Activated CD8-positive, alpha-beta T cell treated with anti-CD3 and anti-CD28 coated beads for 36 hours (primary cell): Measurements from ENCODE around the gene SRP54. TPM values are rescaled to one million over a fixed set of nuclear protein-coding genes. Genes with fewer than 3 reads are reported as not detected.

Experiments used
- ATAC-seq: fragments of 200-7000 bp; cut with Tn5 transposase; one replicate; pipeline ENCODE4 v1.10.0; 2021; ENCODE audit warnings: mild to moderate bottlenecking, moderate library complexity
- CTCF ChIA-PET: fragments of 350-600 bp; sonication (Branson Sonifier 250); formaldehyde crosslinking; loops from one replicate; lab custom pipeline; 2021; ENCODE audit warnings: antibody characterized with exemption; lab: Charles Lee
- POLR2A ChIA-PET: fragments of 350-600 bp; sonication (Branson Sonifier 250); formaldehyde crosslinking; loops from one replicate; lab custom pipeline; 2021; ENCODE audit warnings: antibody characterized with exemption; lab: Charles Lee
- DNase-seq: peaks from one replicate; pipeline ENCODE4 v3.0.0-alpha.2; 2020
- H3K27ac Mint-ChIP-seq: one replicate; pipeline ENCODE4 v1.8.0; 2021; ENCODE audit warnings: mild to moderate bottlenecking, mixed read lengths
- H3K27me3 Mint-ChIP-seq: one replicate; pipeline ENCODE4 v1.8.0; 2021; ENCODE audit warnings: mixed read lengths
- H3K36me3 Mint-ChIP-seq: one replicate; pipeline ENCODE4 v1.8.0; 2021; ENCODE audit warnings: low read depth, mixed read lengths
- H3K4me1 Mint-ChIP-seq: one replicate; pipeline ENCODE4 v1.8.0; 2021; ENCODE audit warnings: low read depth, mixed read lengths
- H3K4me3 Mint-ChIP-seq: one replicate; pipeline ENCODE4 v1.8.0; 2021; ENCODE audit warnings: mild to moderate bottlenecking, moderate library complexity, mixed read lengths
- H3K9me3 Mint-ChIP-seq: one replicate; pipeline ENCODE4 v1.8.0; 2021; ENCODE audit warnings: mixed read lengths
- intact Hi-C: fragments of 100-400 bp; cut with micrococcal nuclease; formaldehyde crosslinking; loops from one replicate; pipeline ENCODE4 v1.10.0; 2022
- total RNA-seq, 2 experiments: library from RNA; stranded (reverse); gene quantifications; one replicate each; pipeline ENCODE4 v1.2.3, GENCODE V29; 2021
- TF ChIP-seq, protein P1 (sequence below): fragments of 200-600 bp; IDR thresholded peaks from one replicate; pipeline ENCODE4 v1.8.0; 2022; ENCODE audit warnings: antibody characterized with exemption, mild to moderate bottlenecking

SRP54 gene
- total RNA-seq, 2 experiments from 2014 or later = 79.6 to 79.8 TPM

DNA sequence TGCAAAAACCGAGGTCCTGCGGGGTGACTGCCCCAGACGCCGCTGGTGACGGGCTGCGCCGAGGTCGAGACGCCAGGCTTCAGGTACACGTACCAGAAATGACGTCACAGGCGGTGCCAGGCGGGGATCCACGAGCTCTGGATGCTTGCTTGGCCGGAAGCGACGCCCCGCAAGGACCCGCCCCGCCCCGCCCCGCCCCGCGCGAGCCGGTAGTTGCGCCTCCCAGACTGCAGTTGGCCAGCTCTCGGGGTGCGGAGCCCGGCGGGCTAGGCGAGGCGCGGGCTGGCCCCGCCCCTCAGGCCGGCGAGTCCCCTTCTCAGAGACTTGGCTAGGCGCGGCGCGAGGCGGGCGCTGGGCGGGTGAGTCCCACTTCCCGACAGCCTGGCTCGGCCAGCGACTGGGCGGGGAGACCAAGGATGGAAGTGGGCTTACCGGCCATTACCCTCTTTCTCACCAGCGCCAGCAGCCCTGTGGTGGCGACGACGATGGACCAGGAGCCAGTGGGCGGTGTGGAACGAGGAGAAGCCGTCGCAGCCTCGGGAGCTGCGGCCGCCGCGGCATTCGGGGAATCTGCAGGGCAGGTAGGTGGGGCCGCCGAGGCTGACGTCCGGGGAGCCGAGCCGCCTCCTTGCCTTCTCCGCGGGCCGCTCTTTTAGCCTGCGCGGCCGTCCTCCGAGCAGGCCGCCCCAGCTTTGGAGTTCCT, 63.4 kb downstream of the SRP54 start, which contains the start of gene FAM177A1:
TSS of gene FAM177A1 (plus strand) at position 225 of the 703 bp plus-strand sequence. CDS start at position 417, 192 bp downstream.
- DNase-seq (peak; percentile 100), ATAC-seq (peak; percentile 95)
- ChIA-PET CTCF (interaction anchor here (0.7 to 1.6 kb wide), 8 partner anchors 10 to 376 kb away, joined by 3 to 5 read pairs (median 3); no protein-coding TSS in a partner anchor), POLR2A (interaction anchor here (0.6 to 2.0 kb wide), 20 partner anchors 9 to 370 kb away, joined by 3 to 19 read pairs (median 4); partner anchors contain the start of genes BAZ1A, NFKBIA, PPP2R3C and PRORP)
- intact Hi-C loops = loop anchor here (5.0 to 10.0 kb wide), 2 partner anchors 64 to 369 kb away; partner anchors contain the start of gene SRP54
- no peaks in the 10 kb centered on the region for H3K9me3 Mint-ChIP-seq
- H3K36me3 Mint-ChIP-seq = peaks cover 14% of the 10 kb centered on the region
- H3K27me3 Mint-ChIP-seq = no peaks in the 10 kb centered on the region
- H3K4me1 Mint-ChIP-seq = peaks cover 25% of the 10 kb centered on the region
- peak within 1 kb of the TSS; percentile 97 for H3K27ac Mint-ChIP-seq
- peak within 1 kb of the TSS; percentile 83 for H3K4me3 Mint-ChIP-seq
- TF ChIP-seq, protein P1, sequence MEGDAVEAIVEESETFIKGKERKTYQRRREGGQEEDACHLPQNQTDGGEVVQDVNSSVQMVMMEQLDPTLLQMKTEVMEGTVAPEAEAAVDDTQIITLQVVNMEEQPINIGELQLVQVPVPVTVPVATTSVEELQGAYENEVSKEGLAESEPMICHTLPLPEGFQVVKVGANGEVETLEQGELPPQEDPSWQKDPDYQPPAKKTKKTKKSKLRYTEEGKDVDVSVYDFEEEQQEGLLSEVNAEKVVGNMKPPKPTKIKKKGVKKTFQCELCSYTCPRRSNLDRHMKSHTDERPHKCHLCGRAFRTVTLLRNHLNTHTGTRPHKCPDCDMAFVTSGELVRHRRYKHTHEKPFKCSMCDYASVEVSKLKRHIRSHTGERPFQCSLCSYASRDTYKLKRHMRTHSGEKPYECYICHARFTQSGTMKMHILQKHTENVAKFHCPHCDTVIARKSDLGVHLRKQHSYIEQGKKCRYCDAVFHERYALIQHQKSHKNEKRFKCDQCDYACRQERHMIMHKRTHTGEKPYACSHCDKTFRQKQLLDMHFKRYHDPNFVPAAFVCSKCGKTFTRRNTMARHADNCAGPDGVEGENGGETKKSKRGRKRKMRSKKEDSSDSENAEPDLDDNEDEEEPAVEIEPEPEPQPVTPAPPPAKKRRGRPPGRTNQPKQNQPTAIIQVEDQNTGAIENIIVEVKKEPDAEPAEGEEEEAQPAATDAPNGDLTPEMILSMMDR = no peak

GRCh38 chr14:35046751-35047536, 64.2 kb downstream of the SRP54 start:
- ATAC-seq = peak; percentile 17
- peak overlapping the region; percentile 83 for H3K4me3 Mint-ChIP-seq
- ChIA-PET POLR2A (interaction anchor here (0.6 to 2.0 kb wide), 16 partner anchors 9 to 355 kb away, joined by 3 to 19 read pairs (median 4); partner anchors contain the start of genes BAZ1A, PPP2R3C, PRORP and SRP54), CTCF (interaction anchor here (0.8 to 1.6 kb wide), 5 partner anchors 10 to 375 kb away, joined by 3 read pairs; no protein-coding TSS in a partner anchor)
- DNase-seq = peak; percentile 63
- H3K27me3 Mint-ChIP-seq = no peaks in the 10 kb centered on the region
- H3K9me3 Mint-ChIP-seq = no peaks in the 10 kb centered on the region
- intact Hi-C loops = loop anchor here (5.0 to 10.0 kb wide), 2 partner anchors 65 to 368 kb away; partner anchors contain the start of gene SRP54
- TF ChIP-seq, protein P1 = no peak
- H3K36me3 Mint-ChIP-seq = peaks cover 16% of the 10 kb centered on the region
- H3K4me1 Mint-ChIP-seq = peaks cover 25% of the 10 kb centered on the region
- H3K27ac Mint-ChIP-seq = peak overlapping the region; percentile 97

DNA sequence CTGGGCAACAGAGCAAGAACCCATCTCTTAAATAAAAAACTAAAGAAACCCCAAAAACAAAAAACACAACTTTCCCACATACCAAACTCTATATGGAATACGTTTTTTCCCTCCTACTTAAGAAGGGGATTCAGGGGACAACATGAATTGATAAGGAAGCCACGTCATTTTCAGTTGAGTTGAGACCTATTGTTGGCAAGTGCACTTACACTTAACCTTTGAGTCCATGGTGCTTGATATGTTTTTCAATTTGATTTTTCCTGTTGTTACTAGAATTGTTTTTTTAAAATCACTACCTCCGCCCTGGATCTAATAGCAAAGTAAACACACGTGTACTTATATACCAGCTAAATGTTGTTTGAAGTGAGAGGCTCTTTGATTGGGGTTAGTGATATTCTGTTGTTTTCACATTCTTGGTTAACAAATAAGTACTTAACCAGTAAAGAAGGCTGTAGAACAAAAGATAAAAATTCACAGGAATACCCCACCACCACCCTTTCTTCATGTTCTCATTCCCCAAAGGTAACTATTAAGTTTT, 65.3 kb downstream of the SRP54 start:
- POLR2A ChIA-PET = interaction anchor here (1.1 kb wide), 1 partner anchor 354 kb away, joined by 3 read pairs; no protein-coding TSS in a partner anchor
- Mint-ChIP-seq H3K4me3 (peak overlapping the region; percentile 83), H3K4me1 (peaks cover 22% of the 10 kb centered on the region), H3K9me3 (no peaks in the 10 kb centered on the region), H3K27me3 (no peaks in the 10 kb centered on the region), H3K27ac (no peak overlapping the region), H3K36me3 (peaks cover 16% of the 10 kb centered on the region)
- CTCF ChIA-PET = no interaction called here
- TF ChIP-seq, protein P1 = no peak
- no peak for ATAC-seq
- DNase-seq = no peak
- intact Hi-C loops = loop anchor here (5.0 to 10.0 kb wide), 2 partner anchors 66 to 367 kb away; partner anchors contain the start of gene SRP54

GRCh38 chr14:35050652-35051051, 67.9 kb downstream of the SRP54 start:
- no peaks in the 10 kb centered on the region for H3K9me3 Mint-ChIP-seq
- H3K36me3 Mint-ChIP-seq = peaks cover 17% of the 10 kb centered on the region
- DNase-seq (no peak), ATAC-seq (no peak)
- H3K27ac Mint-ChIP-seq = peak overlapping the region; percentile 46
- peaks cover 14% of the 10 kb centered on the region for H3K4me1 Mint-ChIP-seq
- ChIA-PET POLR2A (no interaction called here), CTCF (interaction anchor here (0.9 kb wide), 1 partner anchor 10 kb away, joined by 4 read pairs; no protein-coding TSS in a partner anchor)
- intact Hi-C loops = no loop called here
- H3K27me3 Mint-ChIP-seq = no peaks in the 10 kb centered on the region
- no peak overlapping the region for H3K4me3 Mint-ChIP-seq
- TF ChIP-seq, protein P1 = no peak
